GM20000 (cell line): ENCODE measurements around the gene TAMM41.
"Not testable (repeated sequence)": the region's sequence is repeated elsewhere in the genome, so short reads cannot be mapped to it uniquely, and the experiment has no call there.

Experiments used
- DNase-seq: peaks from one replicate; pipeline ENCODE4 v3.0.0; 2012; ENCODE audit warnings: low spot score
- TF ChIP-seq, protein P1 (sequence below): IDR thresholded peaks from 2 replicates; pipeline ENCODE4 v1.5.1; 2012; ENCODE audit warnings: mild to moderate bottlenecking, control low read depth; ENCODE audit errors: extremely low read depth, missing control alignments

TAMM41 gene

DNA sequence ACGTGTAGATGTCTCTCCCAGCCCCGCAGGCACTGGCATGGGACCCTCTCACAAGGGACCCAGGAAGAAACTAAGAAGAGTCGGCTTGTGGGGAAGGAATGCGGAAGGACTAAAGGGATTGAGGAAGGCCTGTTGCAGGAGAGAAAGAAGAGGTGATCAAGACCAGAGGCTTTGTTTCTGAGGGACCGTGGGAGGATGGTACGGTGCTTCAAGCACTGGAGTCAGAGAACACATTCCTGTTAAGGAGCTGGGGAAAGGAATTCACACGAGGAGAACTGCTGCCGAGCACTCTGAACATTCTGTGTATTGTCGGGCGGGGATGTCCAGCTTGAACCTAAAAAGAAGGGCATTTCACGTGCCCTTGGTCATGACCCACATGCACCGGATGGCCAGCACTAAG lies 91.4 kb downstream of the TAMM41 start:
- TF ChIP-seq, protein P1, sequence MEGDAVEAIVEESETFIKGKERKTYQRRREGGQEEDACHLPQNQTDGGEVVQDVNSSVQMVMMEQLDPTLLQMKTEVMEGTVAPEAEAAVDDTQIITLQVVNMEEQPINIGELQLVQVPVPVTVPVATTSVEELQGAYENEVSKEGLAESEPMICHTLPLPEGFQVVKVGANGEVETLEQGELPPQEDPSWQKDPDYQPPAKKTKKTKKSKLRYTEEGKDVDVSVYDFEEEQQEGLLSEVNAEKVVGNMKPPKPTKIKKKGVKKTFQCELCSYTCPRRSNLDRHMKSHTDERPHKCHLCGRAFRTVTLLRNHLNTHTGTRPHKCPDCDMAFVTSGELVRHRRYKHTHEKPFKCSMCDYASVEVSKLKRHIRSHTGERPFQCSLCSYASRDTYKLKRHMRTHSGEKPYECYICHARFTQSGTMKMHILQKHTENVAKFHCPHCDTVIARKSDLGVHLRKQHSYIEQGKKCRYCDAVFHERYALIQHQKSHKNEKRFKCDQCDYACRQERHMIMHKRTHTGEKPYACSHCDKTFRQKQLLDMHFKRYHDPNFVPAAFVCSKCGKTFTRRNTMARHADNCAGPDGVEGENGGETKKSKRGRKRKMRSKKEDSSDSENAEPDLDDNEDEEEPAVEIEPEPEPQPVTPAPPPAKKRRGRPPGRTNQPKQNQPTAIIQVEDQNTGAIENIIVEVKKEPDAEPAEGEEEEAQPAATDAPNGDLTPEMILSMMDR, result no peak
- no peak for DNase-seq

DNA sequence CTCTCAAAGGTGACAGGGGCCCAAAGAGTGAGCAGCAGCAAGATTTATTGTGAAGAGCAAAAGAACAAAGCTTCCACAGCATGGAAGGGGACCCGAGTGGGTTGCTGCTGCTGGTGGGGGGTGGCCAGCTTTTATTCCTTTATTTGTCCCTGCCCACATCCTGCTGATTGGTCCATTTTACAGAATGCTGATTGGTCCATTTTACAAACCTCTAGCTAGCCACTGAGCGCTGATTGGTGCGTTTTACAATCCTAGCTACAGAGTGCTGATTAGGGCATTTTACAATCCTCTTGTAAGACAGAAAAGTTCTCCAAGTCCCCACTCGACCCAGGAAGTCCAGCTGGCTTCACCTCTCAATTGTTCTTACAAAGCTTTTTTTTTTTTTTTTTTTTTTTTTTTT lies 94.4 kb downstream of the TAMM41 start:
- not testable (repeated sequence) for DNase-seq

DNA sequence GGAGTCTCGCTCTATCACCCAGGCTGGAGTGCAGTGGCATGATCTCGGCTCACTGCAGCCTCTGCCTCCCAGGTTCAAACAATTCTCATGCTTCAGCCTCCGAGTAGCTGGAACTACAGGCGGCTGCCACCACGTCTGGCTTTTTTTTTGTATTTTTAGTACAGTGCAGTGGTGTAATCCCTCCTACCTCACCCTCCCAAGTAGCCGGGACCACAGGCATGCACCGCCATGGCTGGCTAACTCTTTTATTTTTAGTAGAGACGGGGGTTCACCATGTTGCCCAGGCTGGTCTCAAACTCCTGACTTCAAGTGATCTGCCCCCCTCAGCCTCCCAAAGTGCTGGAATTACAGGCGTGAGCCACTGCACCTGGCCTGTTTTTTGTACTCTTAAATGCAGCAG lies 98.4 kb downstream of the TAMM41 start:
- DNase-seq, result not testable (repeated sequence)
